ENCODE results near the gene DACT3. TPM values are rescaled to one million over a fixed set of nuclear protein-coding genes. Genes with fewer than 3 reads are reported as not detected.

The DACT3 gene
- total and polyA plus RNA-seq, 2 of the 4 experiments (the other 2 are of a cell fraction): 1.6 to 4.9 TPM

DNA sequence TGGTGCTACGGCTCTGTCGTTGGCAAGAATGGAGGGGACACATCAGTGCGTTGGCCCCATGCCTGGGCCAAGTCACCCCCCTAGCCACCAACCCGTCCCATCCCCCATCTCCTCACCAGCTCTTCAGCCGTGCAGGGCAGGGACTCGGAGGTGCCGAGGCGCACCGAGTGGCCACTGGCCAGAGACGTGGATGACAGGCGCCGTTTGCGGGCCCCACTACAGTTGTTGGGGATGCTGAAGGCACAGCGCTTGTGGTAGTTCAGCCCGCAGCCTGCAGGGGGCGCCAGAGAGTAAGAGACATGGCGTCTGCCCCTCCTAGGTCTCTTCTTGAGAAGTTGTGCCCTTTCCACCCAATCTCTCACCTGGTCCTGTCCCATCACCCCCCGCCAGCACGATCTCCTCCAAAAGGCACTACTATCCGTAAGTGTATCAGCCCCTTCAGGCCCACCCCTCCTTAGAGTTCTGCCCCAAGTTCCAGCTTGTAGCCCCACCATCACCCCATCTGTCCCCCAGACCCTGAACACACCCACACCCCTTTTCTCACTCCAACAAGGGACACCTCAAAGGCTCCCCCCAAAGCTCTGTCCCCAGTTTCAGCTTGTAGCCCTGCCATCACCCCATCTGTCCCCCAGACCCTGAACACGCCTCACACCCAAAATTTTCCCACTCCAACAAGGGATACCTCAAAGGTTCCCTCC, 43.5 kb upstream of the DACT3 start:
- H3K36me3 ChIP-seq (ENCODE audit: control insufficient read depth, insufficient read depth, low read length): peaks cover 47% of the 10 kb centered on the region
- peaks cover 0 to 10% of the 10 kb centered on the region in 2 experiments; a peak in 1 of 4 replicates for H3K79me1 ChIP-seq (ENCODE audit: low read depth in 1 of 2, low read length in 2 of 2)
- POLR2A ChIA-PET (ENCODE audit: unreplicated experiment): no interaction called here
- TF ChIP-seq CHD1 (IDR thresholded peaks at IDR 0.05; ENCODE audit: low read depth, low read length): no peak
- peak; percentile 53 for TF ChIP-seq SMC3 (IDR thresholded peaks at IDR 0.05; ENCODE audit: low read depth, low read length)
- no peak for TF ChIP-seq POLR2A (IDR thresholded peaks at IDR 0.05; ENCODE audit: low read depth, low read length)
- TF ChIP-seq MXI1 (IDR thresholded peaks at IDR 0.05; ENCODE audit: borderline replicate concordance, low read depth, low read length): no peak
- no peak for TF ChIP-seq MAZ (IDR thresholded peaks at IDR 0.05; ENCODE audit: borderline replicate concordance, low read depth, low read length)
- peak; percentile 76 for TF ChIP-seq CTCF (conservative IDR thresholded peaks at IDR 0.05; ENCODE audit: low read depth, low read length)
- TF ChIP-seq, protein P1, sequence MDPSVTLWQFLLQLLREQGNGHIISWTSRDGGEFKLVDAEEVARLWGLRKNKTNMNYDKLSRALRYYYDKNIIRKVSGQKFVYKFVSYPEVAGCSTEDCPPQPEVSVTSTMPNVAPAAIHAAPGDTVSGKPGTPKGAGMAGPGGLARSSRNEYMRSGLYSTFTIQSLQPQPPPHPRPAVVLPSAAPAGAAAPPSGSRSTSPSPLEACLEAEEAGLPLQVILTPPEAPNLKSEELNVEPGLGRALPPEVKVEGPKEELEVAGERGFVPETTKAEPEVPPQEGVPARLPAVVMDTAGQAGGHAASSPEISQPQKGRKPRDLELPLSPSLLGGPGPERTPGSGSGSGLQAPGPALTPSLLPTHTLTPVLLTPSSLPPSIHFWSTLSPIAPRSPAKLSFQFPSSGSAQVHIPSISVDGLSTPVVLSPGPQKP (IDR thresholded peaks at IDR 0.05; ENCODE audit: borderline replicate concordance, low read depth, low read length): no peak
- TF ChIP-seq, protein P2, sequence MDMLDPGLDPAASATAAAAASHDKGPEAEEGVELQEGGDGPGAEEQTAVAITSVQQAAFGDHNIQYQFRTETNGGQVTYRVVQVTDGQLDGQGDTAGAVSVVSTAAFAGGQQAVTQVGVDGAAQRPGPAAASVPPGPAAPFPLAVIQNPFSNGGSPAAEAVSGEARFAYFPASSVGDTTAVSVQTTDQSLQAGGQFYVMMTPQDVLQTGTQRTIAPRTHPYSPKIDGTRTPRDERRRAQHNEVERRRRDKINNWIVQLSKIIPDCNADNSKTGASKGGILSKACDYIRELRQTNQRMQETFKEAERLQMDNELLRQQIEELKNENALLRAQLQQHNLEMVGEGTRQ (IDR thresholded peaks at IDR 0.05; ENCODE audit: low read depth, low read length): no peak
- no peak for TF ChIP-seq NFE2L2 (IDR thresholded peaks at IDR 0.05; ENCODE audit: low read depth, low read length)
- TF ChIP-seq MAFK (IDR thresholded peaks at IDR 0.05; ENCODE audit: low read depth, low read length): no peak
- TF ChIP-seq RAD21 (IDR thresholded peaks at IDR 0.05; ENCODE audit: low read length): peak; percentile 59
- no TSS peak for BruUV-seq (replicated peaks)
- no peak overlapping the region for H3K9ac ChIP-seq (ENCODE audit: low read depth, low read length)
- in situ Hi-C loops (cut with MboI; ENCODE audit: low sequenced_read_pairs): no loop called here
- no peaks in the 10 kb centered on the region for H3K27me3 ChIP-seq (ENCODE audit: control insufficient read depth, insufficient read depth, low read length)
- no peaks in the 10 kb centered on the region for H3K9me3 ChIP-seq (ENCODE audit: control insufficient read depth, insufficient read depth, low read length)
- H3K23ac ChIP-seq (ENCODE audit: low read depth, low read length): no peak overlapping the region
- no peak overlapping the region for H2AK5ac ChIP-seq (ENCODE audit: low read depth, low read length)
- H2AFZ ChIP-seq (replicated peaks; ENCODE audit: low read length, poor library complexity): peak overlapping the region; percentile 75
- DNase-seq: no peak
- no peaks in the 10 kb centered on the region for H3K9me1 ChIP-seq (ENCODE audit: insufficient read depth, low read length)
- H3K27ac ChIP-seq (ENCODE audit: insufficient read depth, low read length): no peak overlapping the region
- ATAC-seq (ENCODE audit: low read depth): peak; percentile 97
- H3K4me1 ChIP-seq (ENCODE audit: control insufficient read depth, insufficient read depth, low read length): no peaks in the 10 kb centered on the region
- intact Hi-C loops (cut with micrococcal nuclease): no loop called here
- no peak overlapping the region for H4K91ac ChIP-seq (ENCODE audit: insufficient read depth, low read depth, low read length)
- no peak overlapping the region for H3K4me2 ChIP-seq (ENCODE audit: low read depth, low read length)
- no peak overlapping the region for H2BK5ac ChIP-seq (ENCODE audit: low read depth, low read length, poor library complexity, severe bottlenecking)
- no peak overlapping the region for H2BK20ac ChIP-seq (ENCODE audit: low read depth, low read length)
- H4K5ac ChIP-seq (ENCODE audit: low read depth, low read length): no peak overlapping the region
- no peak overlapping the region; a peak in 1 of 4 replicates for H4K8ac ChIP-seq (ENCODE audit: low read depth in 2 of 2, low read length in 2 of 2)
- WGBS, 2 experiments (ENCODE audit: extremely low coverage in 2 of 2, insufficient read length in 1 of 2): 22% methylated on average over 10 of the region's 21 CpGs; no CpG with 5 or more reads in 1 of the 2 experiments
- H3K4ac ChIP-seq (ENCODE audit: low read depth, low read length): no peak overlapping the region
- peak overlapping the region; percentile 78 for H2AK9ac ChIP-seq (replicated peaks; ENCODE audit: low read depth, low read length, poor library complexity)
- dilution Hi-C loops (cut with HindIII; ENCODE audit: low sequenced_read_pairs, unreplicated experiment): no loop called here
- no peak overlapping the region for H3K18ac ChIP-seq (ENCODE audit: low read depth, low read length)
- peaks cover 4% of the 10 kb centered on the region; the same call in 1 of the 2 replicates for H4K20me1 ChIP-seq (ENCODE audit: insufficient read depth, low read length)
- CTCF ChIA-PET: interaction anchor here (0.8 to 1.1 kb wide), 2 partner anchors 32 to 35 kb away, joined by 3 read pairs; no protein-coding TSS in a partner anchor
- H3K56ac ChIP-seq (ENCODE audit: extremely low read depth, insufficient read depth, low read length): no peak overlapping the region
- no peak overlapping the region for H3K4me3 ChIP-seq (ENCODE audit: insufficient read depth, low read depth, low read length)
- no peak overlapping the region for H2BK120ac ChIP-seq (ENCODE audit: low read depth, low read length)
- H3K14ac ChIP-seq (replicated peaks; ENCODE audit: low read depth, low read length): no peak overlapping the region
- H2BK15ac ChIP-seq (ENCODE audit: low read depth, low read length): no peak overlapping the region
